Caco-2 (cell line): ENCODE results near the gene VRK2. TPM values are rescaled to one million over a fixed set of nuclear protein-coding genes. Genes with fewer than 3 reads are reported as not detected.
"Not testable (repeated sequence)": the region's sequence is repeated elsewhere in the genome, so short reads cannot be mapped to it uniquely, and the experiment has no call there.

Experiments
- BruUV-seq: library from RNA; stranded (reverse); fragments of 400-500 nt; replicated peaks from 2 replicates; lab custom pipeline; 2021; lab: Mats Ljungman, UMichigan
- CTCF ChIA-PET: fragments of 300-600 bp; sonication (Branson Sonifier 250); formaldehyde crosslinking; loops from one replicate; lab custom pipeline; 2022; ENCODE audit warnings: antibody characterized with exemption; lab: Charles Lee
- POLR2A ChIA-PET: fragments of 300-600 bp; sonication (Branson Sonifier 250); formaldehyde crosslinking; loops from one replicate; lab custom pipeline; 2022; ENCODE audit warnings: antibody characterized with exemption; lab: Charles Lee
- DNase-seq, 2 experiments: peaks; one replicate each; pipeline versions ENCODE4 v3.0.0 to v3.0.0-alpha.2; 2020 to 2022
- H3K27me3 ChIP-seq: replicated peaks from 2 replicates; pipeline ENCODE4 v1.6.0; 2011; ENCODE audit warnings: low read length; ENCODE audit not compliant: control insufficient read depth, insufficient read depth
- H3K36me3 ChIP-seq: 2 replicates; pipeline ENCODE4 v1.5.1; 2011; ENCODE audit warnings: low read length; ENCODE audit not compliant: control insufficient read depth, insufficient read depth
- H3K4me1 ChIP-seq: fragments of 250-450 bp; sonication (Bioruptor Pico); 2 replicates; pipeline ENCODE4 v1.5.1; 2020; ENCODE audit warnings: mild to moderate bottlenecking
- H3K4me3 ChIP-seq: 2 replicates; pipeline ENCODE4 v1.5.1; 2011; ENCODE audit warnings: low read depth, mild to moderate bottlenecking, control low read depth, low read length
- H3K9me3 ChIP-seq: fragments of 250-450 bp; sonication (Bioruptor Pico); 2 replicates; pipeline ENCODE4 v1.5.1; 2020; ENCODE audit warnings: mild to moderate bottlenecking, moderate library complexity
- H3K27ac Mint-ChIP-seq: one replicate; pipeline ENCODE4 v1.8.0; 2022; ENCODE audit warnings: mixed read lengths; ENCODE audit not compliant: unreplicated experiment
- H3K27me3 Mint-ChIP-seq: one replicate; pipeline ENCODE4 v1.8.0; 2022; ENCODE audit warnings: mixed read lengths; ENCODE audit not compliant: insufficient read depth, unreplicated experiment
- H3K36me3 Mint-ChIP-seq: one replicate; pipeline ENCODE4 v1.8.0; 2022; ENCODE audit warnings: mild to moderate bottlenecking, mixed read lengths; ENCODE audit not compliant: insufficient read depth, unreplicated experiment
- H3K4me1 Mint-ChIP-seq: one replicate; pipeline ENCODE4 v1.8.0; 2022; ENCODE audit warnings: low read depth, mixed read lengths; ENCODE audit not compliant: unreplicated experiment
- H3K4me3 Mint-ChIP-seq: one replicate; pipeline ENCODE4 v1.8.0; 2022; ENCODE audit warnings: mild to moderate bottlenecking, moderate library complexity, mixed read lengths; ENCODE audit not compliant: unreplicated experiment
- H3K9me3 Mint-ChIP-seq: one replicate; pipeline ENCODE4 v1.8.0; 2022; ENCODE audit warnings: mixed read lengths; ENCODE audit not compliant: unreplicated experiment
- CTCF ChIP-seq, 2 experiments: fragments of 200-600 bp in 1 of 2; IDR thresholded peaks; 1 replicate in 1 of 2; 2 replicates in 1 of 2; pipeline versions ENCODE4 v1.5.1 to v1.8.0; 2011 to 2022; ENCODE audit warnings: antibody characterized with exemption in 1 of 2, control low read depth in 1 of 2, inconsistent platforms in 1 of 2, low read depth in 1 of 2, low read length in 1 of 2, mild to moderate bottlenecking in 1 of 2, moderate library complexity in 1 of 2; ENCODE audit not compliant: insufficient read depth in 1 of 2, severe bottlenecking in 1 of 2, unreplicated experiment in 1 of 2
- intact Hi-C: fragments of 100-400 bp; cut with micrococcal nuclease; formaldehyde crosslinking; loops from one replicate; pipeline ENCODE4 v1.10.0; 2022; ENCODE audit not compliant: unreplicated experiment
- total RNA-seq: library from RNA; stranded (reverse); gene quantifications from 2 replicates; pipeline ENCODE4 v1.2.3, GENCODE V29; 2022

The VRK2 gene
- total RNA-seq, 1 experiment from 2014 or later: 35.4 TPM

- ChIA-PET CTCF (no interaction called here), POLR2A (no interaction called here)
- no peak for TF ChIP-seq CTCF (IDR thresholded peaks at IDR 0.05; ENCODE audit: insufficient read depth in 1 of 2, low read depth in 1 of 2, low read length in 1 of 2, severe bottlenecking in 1 of 2, unreplicated experiment in 1 of 2)
- Mint-ChIP-seq H3K27ac (no peak overlapping the region), H3K9me3 (no peaks in the 10 kb centered on the region), H3K4me3 (no peak overlapping the region), H3K27me3 (no peaks in the 10 kb centered on the region), H3K4me1 (peaks cover 7% of the 10 kb centered on the region), H3K36me3 (no peaks in the 10 kb centered on the region)
- Histone ChIP-seq H3K4me3 (no peak overlapping the region), H3K9me3 (no peaks in the 10 kb centered on the region), H3K27me3 (no peaks in the 10 kb centered on the region), H3K4me1 (no peaks in the 10 kb centered on the region), H3K36me3 (no peaks in the 10 kb centered on the region)
- peak in 1 of 2 experiments; percentile 25 for DNase-seq
- BruUV-seq: no TSS peak
- intact Hi-C loops: no loop called here
Measured at GRCh38 chr2:58081000-58081399, 34.4 kb downstream of the VRK2 start.

- no peak for DNase-seq
- Histone ChIP-seq H3K36me3 (no peaks in the 10 kb centered on the region), H3K4me3 (no peak overlapping the region), H3K4me1 (no peaks in the 10 kb centered on the region), H3K27me3 (no peaks in the 10 kb centered on the region), H3K9me3 (no peaks in the 10 kb centered on the region)
- Mint-ChIP-seq H3K27me3 (no peaks in the 10 kb centered on the region), H3K9me3 (no peaks in the 10 kb centered on the region), H3K4me3 (no peak overlapping the region), H3K4me1 (no peaks in the 10 kb centered on the region), H3K36me3 (peaks cover 37% of the 10 kb centered on the region), H3K27ac (no peak overlapping the region)
- TF ChIP-seq CTCF (IDR thresholded peaks at IDR 0.05; ENCODE audit: insufficient read depth in 1 of 2, low read depth in 1 of 2, low read length in 1 of 2, severe bottlenecking in 1 of 2, unreplicated experiment in 1 of 2): no peak
- ChIA-PET CTCF (no interaction called here), POLR2A (no interaction called here)
- no TSS peak for BruUV-seq
- intact Hi-C loops: no loop called here
Measured at GRCh38 chr2:58089081-58089480, 42.5 kb downstream of the VRK2 start.

GRCh38 chr2:58092772-58093171, 46.2 kb downstream of the VRK2 start:
- H3K4me3 Mint-ChIP-seq, H3K9me3 ChIP-seq, H3K27me3 Mint-ChIP-seq, intact Hi-C loops, DNase-seq, BruUV-seq, H3K9me3 Mint-ChIP-seq, H3K27ac Mint-ChIP-seq, H3K4me1 ChIP-seq, H3K36me3 ChIP-seq, H3K27me3 ChIP-seq, H3K4me3 ChIP-seq, CTCF ChIA-PET, H3K4me1 Mint-ChIP-seq, POLR2A ChIA-PET: not testable (repeated sequence)
- H3K36me3 Mint-ChIP-seq: peaks cover 37% of the 10 kb centered on the region

- 0 out of 2 replicates have a peak, but pooled peaks cover 3% of the 10 kb centered on the region for H3K9me3 ChIP-seq
- Mint-ChIP-seq H3K36me3 (peaks cover 10% of the 10 kb centered on the region), H3K27ac (no peak overlapping the region), H3K9me3 (no peaks in the 10 kb centered on the region), H3K4me1 (no peaks in the 10 kb centered on the region), H3K27me3 (no peaks in the 10 kb centered on the region), H3K4me3 (no peak overlapping the region)
- no peak for DNase-seq
- no peak for TF ChIP-seq CTCF (IDR thresholded peaks at IDR 0.05; ENCODE audit: insufficient read depth in 1 of 2, low read depth in 1 of 2, low read length in 1 of 2, severe bottlenecking in 1 of 2, unreplicated experiment in 1 of 2)
- intact Hi-C loops: no loop called here
- H3K4me3 ChIP-seq: no peak overlapping the region
- H3K36me3 ChIP-seq: no peaks in the 10 kb centered on the region
- BruUV-seq: no TSS peak
- CTCF ChIA-PET: no interaction called here
- H3K4me1 ChIP-seq: no peaks in the 10 kb centered on the region
- no peaks in the 10 kb centered on the region for H3K27me3 ChIP-seq
- POLR2A ChIA-PET: no interaction called here
Measured at GRCh38 chr2:58097025-58097424, 50.4 kb downstream of the VRK2 start.
